Body of pancreas (tissue), 4 donors: ENCODE results near the gene SLC38A8. TPM values are rescaled to one million over a fixed set of nuclear protein-coding genes. Genes with fewer than 3 reads are reported as not detected.

Experiments
- ATAC-seq: fragments of 150-250 bp; one replicate; pipeline ENCODE4 v1.9.1; 2016
- DNase-seq, 4 donors: peaks; one replicate each; pipeline ENCODE4 v3.0.0-alpha.2; 2019
- H3K27ac ChIP-seq, 4 donors: fragments of 200-600 bp; sonication (generic); 1 replicate in 3 of 4; 2 replicates in 1 of 4; pipeline versions ENCODE4 v1.5.1 to v1.6.1; 2016 to 2019; ENCODE audit warnings: mild to moderate bottlenecking in 1 of 4, mixed read lengths in 1 of 4, moderate library complexity in 1 of 4
- H3K27me3 ChIP-seq, 2 donors: fragments of 200-600 bp; sonication (generic); one replicate each; pipeline ENCODE4 v1.6.0; 2016; ENCODE audit warnings: mild to moderate bottlenecking in 1 of 2
- H3K36me3 ChIP-seq, 2 donors: fragments of 200-600 bp; sonication (generic); replicated peaks in 1 of 2; 2 replicates each; pipeline ENCODE4 v1.5.1; 2016; ENCODE audit warnings: low read depth in 2 of 2; ENCODE audit not compliant: insufficient read depth in 1 of 2
- H3K4me1 ChIP-seq: fragments of 200-600 bp; sonication (generic); one replicate; pipeline ENCODE4 v1.6.0; 2016
- H3K4me3 ChIP-seq, 2 donors: fragments of 200-600 bp; sonication (generic); 1 replicate in 1 of 2; 2 replicates in 1 of 2; pipeline ENCODE4 v1.5.1; 2016 to 2019
- H3K9me3 ChIP-seq, 3 donors: fragments of 200-600 bp; sonication (generic); 1 replicate in 2 of 3; 2 replicates in 1 of 3; pipeline ENCODE4 v1.5.1; 2016
- CTCF ChIP-seq, 7 experiments: fragments of 450-650 bp in 4 of 7; fragments of 200-600 bp in 3 of 7; sonication (generic) in 3 of 7; IDR thresholded peaks; one replicate each; pipeline ENCODE4 v1.5.1; 2016 to 2019; ENCODE audit warnings: antibody characterized with exemption in 7 of 7
- POLR2A ChIP-seq, 3 donors: fragments of 450-650 bp; IDR thresholded peaks; one replicate each; pipeline ENCODE4 v1.6.1; 2016; ENCODE audit warnings: antibody characterized with exemption in 3 of 3, mild to moderate bottlenecking in 2 of 3
- WGBS, 2 donors: methylation state at CpG; one replicate each; pipeline ENCODE4 v1.1.5; 2017; 5-methylcytosine and 5-hydroxymethylcytosine counted together
- intact Hi-C: fragments of 100-400 bp; cut with DNase I; formaldehyde crosslinking; loops from one replicate; pipeline ENCODE4 v1.15.1; 2023
- total RNA-seq, 2 donors: library from RNA; depleted of rRNA; stranded (reverse); fragments of >200 nt; gene quantifications; one replicate each; pipeline ENCODE4 v1.1.0, GENCODE V29; 2016

SLC38A8 gene
- total RNA-seq, 2 donors from 2014 or later: not detected

DNA sequence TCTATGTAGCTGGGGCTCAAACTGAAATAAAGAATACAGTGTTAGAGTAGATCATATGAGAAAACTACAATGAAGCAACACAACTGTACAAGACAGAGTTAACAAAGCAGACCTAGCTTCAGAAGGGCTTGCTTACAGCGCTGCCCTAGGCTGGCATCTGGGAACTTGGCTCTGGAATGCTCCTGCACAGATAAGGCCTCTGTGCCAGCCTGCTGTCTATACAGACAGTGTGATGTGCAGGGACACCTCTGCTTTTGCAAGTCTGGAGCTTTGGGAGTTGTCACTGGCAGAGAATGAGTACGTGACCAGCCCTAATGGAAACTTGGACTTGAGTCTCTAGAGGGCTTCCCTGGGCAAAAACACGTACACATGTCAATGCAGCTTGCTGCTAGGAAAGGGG is 32.1 kb upstream of the SLC38A8 start:
- H3K4me1 ChIP-seq: no peaks in the 10 kb centered on the region
- no peak for ATAC-seq
- intact Hi-C loops: no loop called here
- no peak for DNase-seq
- H3K36me3 ChIP-seq: peaks cover 6 to 21% of the 10 kb centered on the region in 2 donors
- H3K27me3 ChIP-seq: no peaks in the 10 kb centered on the region
- H3K27ac ChIP-seq: no peak overlapping the region
- TF ChIP-seq POLR2A (IDR thresholded peaks at IDR 0.05) (no peak), CTCF (IDR thresholded peaks at IDR 0.05) (no peak)
- H3K9me3 ChIP-seq: no peaks in the 10 kb centered on the region
- H3K4me3 ChIP-seq: no peak overlapping the region
- WGBS, 2 donors: 79 to 80% methylated on average over 3 of the region's 3 CpGs

- Histone ChIP-seq H3K4me1 (no peaks in the 10 kb centered on the region), H3K27ac (no peak overlapping the region), H3K9me3 (no peaks in the 10 kb centered on the region), H3K27me3 (no peaks in the 10 kb centered on the region), H3K4me3 (no peak overlapping the region), H3K36me3 (peaks cover 6 to 39% of the 10 kb centered on the region in 2 donors)
- no peak for ATAC-seq
- DNase-seq: no peak
- TF ChIP-seq CTCF (IDR thresholded peaks at IDR 0.05) (no peak), POLR2A (IDR thresholded peaks at IDR 0.05) (no peak)
- WGBS, 2 donors: 81 to 94% methylated on average over 10 of the region's 10 CpGs
- intact Hi-C loops: no loop called here
Observed at GRCh38 chr16:84072014-84072413, 29.4 kb upstream of the SLC38A8 start.

DNA sequence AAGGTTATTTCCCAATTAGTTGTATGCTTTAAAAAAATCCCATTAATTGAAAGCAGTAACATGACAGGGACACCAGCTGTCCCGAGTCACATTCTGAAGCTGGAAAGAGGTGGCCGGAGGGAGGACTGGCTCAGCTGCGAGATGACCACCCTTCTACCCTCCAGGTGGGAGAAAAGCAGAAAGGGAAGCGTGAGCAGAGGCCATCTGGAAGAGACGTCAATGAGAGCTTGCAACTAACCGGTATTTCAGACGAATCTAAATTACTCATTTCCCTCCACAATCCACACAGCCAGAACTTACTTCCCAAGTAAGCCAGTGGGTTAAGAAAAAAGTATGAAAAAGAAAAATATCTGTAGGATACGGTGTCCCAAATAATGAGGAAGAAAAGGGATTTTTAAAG is 28.5 kb upstream of the SLC38A8 start:
- TF ChIP-seq POLR2A (IDR thresholded peaks at IDR 0.05) (no peak), CTCF (IDR thresholded peaks at IDR 0.05) (no peak)
- intact Hi-C loops: no loop called here
- no peak for ATAC-seq

GRCh38 chr16:84069540-84069939 is 26.9 kb upstream of the SLC38A8 start:
- no peaks in the 10 kb centered on the region for H3K4me1 ChIP-seq
- no peak for ATAC-seq
- DNase-seq: peak in 1 of 4 donors; percentile 36
- no peaks in the 10 kb centered on the region for H3K9me3 ChIP-seq
- WGBS, 2 donors: 77 to 87% methylated on average over 6 of the region's 6 CpGs
- no peak overlapping the region for H3K27ac ChIP-seq
- H3K36me3 ChIP-seq: peaks cover 0 to 41% of the 10 kb centered on the region in 2 donors
- TF ChIP-seq CTCF (IDR thresholded peaks at IDR 0.05) (no peak), POLR2A (IDR thresholded peaks at IDR 0.05) (no peak)
- H3K27me3 ChIP-seq: no peaks in the 10 kb centered on the region
- no peak overlapping the region for H3K4me3 ChIP-seq
- intact Hi-C loops: loop anchor here (10.0 kb wide), 1 partner anchor 245 kb away; no protein-coding TSS in a partner anchor

More for the DNA sequence above, 28.5 kb upstream of the SLC38A8 start:
- Histone ChIP-seq H3K9me3 (no peaks in the 10 kb centered on the region), H3K36me3 (peaks cover 6 to 44% of the 10 kb centered on the region in 2 donors), H3K4me1 (no peaks in the 10 kb centered on the region), H3K27ac (no peak overlapping the region), H3K4me3 (no peak overlapping the region), H3K27me3 (no peaks in the 10 kb centered on the region)
- no peak for DNase-seq
- WGBS, 2 donors: 86 to 88% methylated on average over 8 of the region's 8 CpGs

DNA sequence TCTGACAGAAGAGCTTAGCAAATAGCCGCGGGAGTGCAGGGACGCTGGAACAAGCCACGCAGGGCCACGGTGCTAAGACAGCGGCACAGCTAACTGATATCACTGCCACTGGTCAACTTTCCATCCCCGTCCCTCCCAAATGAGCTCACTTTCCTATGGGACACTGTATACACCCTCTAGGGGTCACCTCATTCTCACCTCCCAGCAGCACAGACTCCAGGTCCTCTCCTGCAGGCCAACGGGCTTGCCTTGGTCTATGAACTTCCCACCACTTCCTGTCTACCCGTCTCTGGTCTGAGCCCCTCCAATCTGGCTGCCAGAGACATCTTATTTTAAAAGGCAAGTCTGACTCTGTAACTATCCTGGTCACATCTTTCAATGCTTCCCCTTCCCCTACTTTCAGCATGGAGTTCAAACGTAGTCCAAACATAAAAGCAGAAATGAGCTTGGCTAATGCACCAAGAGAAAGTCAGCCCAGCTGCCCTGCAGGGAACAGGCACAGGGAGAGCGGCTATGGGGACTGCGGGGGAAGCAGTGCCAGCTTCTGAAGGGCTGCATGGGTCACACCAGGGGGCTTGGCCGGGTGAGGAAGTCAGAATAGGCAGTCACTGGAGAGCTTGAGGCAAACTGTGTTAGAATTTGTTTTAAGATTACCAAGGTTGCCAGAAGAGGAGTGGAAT is 26.3 kb upstream of the SLC38A8 start:
- intact Hi-C loops: loop anchor here (10.0 kb wide), 1 partner anchor 244 kb away; no protein-coding TSS in a partner anchor
- Histone ChIP-seq H3K36me3 (peaks cover 0 to 45% of the 10 kb centered on the region in 2 donors), H3K4me1 (no peaks in the 10 kb centered on the region), H3K27me3 (no peaks in the 10 kb centered on the region), H3K27ac (peak overlapping the region in 1 of 4 donors; percentile 2), H3K4me3 (no peak overlapping the region), H3K9me3 (no peaks in the 10 kb centered on the region)
- no peak for DNase-seq
- WGBS, 2 donors: 74 to 87% methylated on average over 13 of the region's 13 CpGs
- no peak for ATAC-seq
- TF ChIP-seq CTCF (IDR thresholded peaks at IDR 0.05) (no peak), POLR2A (IDR thresholded peaks at IDR 0.05) (no peak)
